Immature natural killer cell (primary cell): ENCODE data around the gene ATRN. TPM values are rescaled to one million over a fixed set of nuclear protein-coding genes. Genes with fewer than 3 reads are reported as not detected.
A peak's percentile ranks its signal among the peaks of the same experiment; 100 is the strongest.

ENCODE experiments used
- DNase-seq, 3 donors: peaks; one replicate each; pipeline ENCODE4 v3.0.0; 2022; ENCODE audit warnings: mixed read lengths in 1 of 3
- H3K27ac Mint-ChIP-seq, 6 donors: one replicate each; pipeline ENCODE4 v1.8.0; 2020; ENCODE audit warnings: mixed read lengths in 6 of 6, mild to moderate bottlenecking in 5 of 6, inconsistent platforms in 4 of 6, moderate library complexity in 3 of 6
- H3K27me3 Mint-ChIP-seq, 3 donors: one replicate each; pipeline ENCODE4 v1.8.0; 2020 to 2021; ENCODE audit warnings: low read depth in 3 of 3, mild to moderate bottlenecking in 3 of 3, mixed read lengths in 3 of 3, moderate library complexity in 3 of 3, inconsistent platforms in 1 of 3
- H3K36me3 Mint-ChIP-seq, 3 donors: one replicate each; pipeline ENCODE4 v1.8.0; 2020; ENCODE audit warnings: mixed read lengths in 3 of 3, inconsistent platforms in 2 of 3, mild to moderate bottlenecking in 2 of 3
- H3K4me1 Mint-ChIP-seq, 2 donors: one replicate each; pipeline ENCODE4 v1.8.0; 2020; ENCODE audit warnings: inconsistent platforms in 2 of 2, mild to moderate bottlenecking in 2 of 2, mixed read lengths in 2 of 2, moderate library complexity in 1 of 2
- H3K4me3 Mint-ChIP-seq, 5 donors: one replicate each; pipeline ENCODE4 v1.8.0; 2020; ENCODE audit warnings: mild to moderate bottlenecking in 5 of 5, mixed read lengths in 5 of 5, inconsistent platforms in 3 of 5, moderate library complexity in 3 of 5
- H3K9me3 Mint-ChIP-seq, 6 donors: one replicate each; pipeline ENCODE4 v1.8.0; 2020; ENCODE audit warnings: mild to moderate bottlenecking in 6 of 6, mixed read lengths in 6 of 6, inconsistent platforms in 4 of 6, moderate library complexity in 3 of 6
- polyA plus RNA-seq, 3 donors: library from polyadenylated mRNA; unstranded; fragments of 300-500 nt; fragmentation: Illumina TruSeq; gene quantifications; one replicate each; pipeline ENCODE4 v1.2.3, GENCODE V29; 2021

Gene ATRN
- polyA plus RNA-seq, 3 donors from 2014 or later = 9.4 to 15.2 (median 9.7) TPM

GRCh38 chr20:3452690-3453089, 18.1 kb upstream of the ATRN start:
- Mint-ChIP-seq H3K4me3 (no peak overlapping the region), H3K27ac (no peak overlapping the region), H3K27me3 (peaks cover 0 to 7% (median 3%) of the 10 kb centered on the region in 3 donors), H3K36me3 (no peaks in the 10 kb centered on the region), H3K4me1 (no peaks in the 10 kb centered on the region), H3K9me3 (no peaks in the 10 kb centered on the region)
- DNase-seq = no peak

GRCh38 chr20:3454831-3455230, 16.0 kb upstream of the ATRN start:
- Mint-ChIP-seq H3K4me1 (no peaks in the 10 kb centered on the region), H3K36me3 (no peaks in the 10 kb centered on the region), H3K4me3 (no peak overlapping the region), H3K27me3 (peaks cover 0 to 9% (median 3%) of the 10 kb centered on the region in 3 donors), H3K9me3 (no peaks in the 10 kb centered on the region), H3K27ac (no peak overlapping the region)
- no peak for DNase-seq

DNA sequence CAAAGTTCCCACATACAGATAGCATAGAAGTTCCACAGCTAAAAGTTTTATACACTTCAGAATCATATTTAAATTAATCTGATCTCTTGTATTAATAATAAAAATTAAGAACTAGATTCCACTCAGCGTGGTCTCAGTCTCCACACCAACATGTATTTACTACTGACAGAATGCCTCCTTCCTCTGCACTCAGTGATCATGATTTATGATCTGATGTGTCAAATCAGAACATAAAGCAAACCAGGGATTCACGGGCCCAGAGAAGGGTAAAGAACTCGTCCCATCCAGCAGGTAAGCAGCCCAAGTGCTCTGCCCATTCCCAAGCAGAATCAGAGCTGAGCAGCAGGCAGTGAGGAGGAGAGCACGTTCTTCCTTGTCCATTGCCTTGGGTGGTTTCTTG, 14.2 kb upstream of the ATRN start:
- H3K27ac Mint-ChIP-seq = no peak overlapping the region
- H3K4me3 Mint-ChIP-seq = no peak overlapping the region
- H3K36me3 Mint-ChIP-seq = no peaks in the 10 kb centered on the region
- no peak for DNase-seq
- peaks cover 0 to 12% (median 3%) of the 10 kb centered on the region in 3 donors for H3K27me3 Mint-ChIP-seq
- no peaks in the 10 kb centered on the region for H3K4me1 Mint-ChIP-seq
- no peaks in the 10 kb centered on the region for H3K9me3 Mint-ChIP-seq

DNA sequence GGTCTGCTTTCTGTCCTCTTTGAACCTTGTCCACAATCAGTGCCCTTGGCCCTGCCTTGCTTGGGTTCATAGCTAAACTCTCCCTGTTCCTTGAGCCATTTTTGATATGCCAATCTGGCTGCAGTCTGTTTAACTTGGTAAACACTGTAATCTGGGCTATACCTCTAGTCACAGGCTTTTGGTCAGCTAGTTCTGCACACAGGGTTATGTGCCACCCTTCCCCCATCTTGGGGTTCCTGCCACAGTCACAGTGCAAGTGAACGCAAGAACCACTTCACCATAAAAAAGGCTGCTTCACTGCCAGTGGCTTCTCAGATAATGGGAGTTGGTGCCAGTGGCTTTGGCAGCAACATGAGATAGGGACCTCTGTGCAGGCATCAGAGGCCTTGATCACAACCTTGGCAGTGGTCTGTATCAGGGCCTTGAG, 10.9 kb upstream of the ATRN start:
- DNase-seq = no peak
- Mint-ChIP-seq H3K4me1 (no peaks in the 10 kb centered on the region), H3K27me3 (peaks cover 0 to 12% (median 2%) of the 10 kb centered on the region in 3 donors), H3K27ac (no peak overlapping the region), H3K4me3 (no peak overlapping the region), H3K9me3 (no peaks in the 10 kb centered on the region), H3K36me3 (no peaks in the 10 kb centered on the region)

- H3K4me3 Mint-ChIP-seq = no peak overlapping the region
- H3K9me3 Mint-ChIP-seq = no peaks in the 10 kb centered on the region
- no peaks in the 10 kb centered on the region for H3K4me1 Mint-ChIP-seq
- H3K27ac Mint-ChIP-seq = no peak overlapping the region
- no peaks in the 10 kb centered on the region for H3K36me3 Mint-ChIP-seq
- DNase-seq = no peak
- H3K27me3 Mint-ChIP-seq = peaks cover 0 to 13% (median 2%) of the 10 kb centered on the region in 3 donors
These were observed 9.5 kb upstream of the ATRN start for GRCh38 chr20:3461211-3461771.

GRCh38 chr20:3461911-3462677, 8.7 kb upstream of the ATRN start:
- no peaks in the 10 kb centered on the region for H3K4me1 Mint-ChIP-seq
- H3K27me3 Mint-ChIP-seq = peaks cover 0 to 13% (median 2%) of the 10 kb centered on the region in 3 donors
- no peaks in the 10 kb centered on the region for H3K36me3 Mint-ChIP-seq
- no peak for DNase-seq
- no peak overlapping the region for H3K4me3 Mint-ChIP-seq
- H3K27ac Mint-ChIP-seq = no peak overlapping the region
- no peaks in the 10 kb centered on the region for H3K9me3 Mint-ChIP-seq

DNA sequence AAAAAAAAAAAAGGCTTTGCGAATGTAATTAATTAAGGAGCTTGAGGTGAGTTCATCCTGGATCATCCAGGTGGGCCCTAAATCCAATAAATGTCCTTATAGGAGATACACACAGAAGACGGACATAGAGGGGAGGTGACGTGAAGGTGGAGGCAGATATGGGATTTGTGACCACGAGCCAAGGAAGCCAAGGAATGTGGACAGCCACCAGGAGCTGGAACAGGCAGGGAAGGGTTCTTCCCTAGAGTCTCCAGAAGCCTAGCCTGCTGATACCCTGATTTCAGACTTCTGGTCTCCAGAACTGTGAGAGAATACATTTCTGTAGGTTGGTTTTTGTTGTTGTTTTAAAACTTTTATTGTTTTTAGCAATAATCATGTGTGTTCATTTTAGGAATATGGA, 6.7 kb upstream of the ATRN start:
- no peak overlapping the region for H3K4me3 Mint-ChIP-seq
- DNase-seq = no peak
- H3K36me3 Mint-ChIP-seq = no peaks in the 10 kb centered on the region
- H3K4me1 Mint-ChIP-seq = no peaks in the 10 kb centered on the region
- peaks cover 0 to 13% (median 2%) of the 10 kb centered on the region in 3 donors for H3K27me3 Mint-ChIP-seq
- H3K27ac Mint-ChIP-seq = no peak overlapping the region
- no peaks in the 10 kb centered on the region for H3K9me3 Mint-ChIP-seq

GRCh38 chr20:3465301-3465700, 5.5 kb upstream of the ATRN start:
- peaks cover 4 to 5% of the 10 kb centered on the region in 2 donors for H3K4me1 Mint-ChIP-seq
- H3K27ac Mint-ChIP-seq = no peak overlapping the region
- peaks cover 3 to 12% (median 3%) of the 10 kb centered on the region in 3 donors for H3K27me3 Mint-ChIP-seq
- no peaks in the 10 kb centered on the region for H3K36me3 Mint-ChIP-seq
- no peak overlapping the region for H3K4me3 Mint-ChIP-seq
- no peak for DNase-seq
- no peaks in the 10 kb centered on the region for H3K9me3 Mint-ChIP-seq

- Mint-ChIP-seq H3K27ac (peak overlapping the region; percentile 74 to 88 (median 80)), H3K9me3 (no peaks in the 10 kb centered on the region), H3K4me3 (peak overlapping the region; percentile 91 to 97 (median 93)), H3K36me3 (no peaks in the 10 kb centered on the region), H3K27me3 (peaks cover 9 to 12% (median 11%) of the 10 kb centered on the region in 3 donors), H3K4me1 (peaks cover 34 to 36% of the 10 kb centered on the region in 2 donors)
- DNase-seq = no peak
These were observed 601 bp upstream of the ATRN start for GRCh38 chr20:3470208-3470626.

GRCh38 chr20:3471397-3472021, 691 bp downstream of the ATRN start:
- Mint-ChIP-seq H3K4me1 (peaks cover 34 to 36% of the 10 kb centered on the region in 2 donors), H3K36me3 (no peaks in the 10 kb centered on the region), H3K27ac (peak overlapping the region; percentile 3 to 91 (median 84)), H3K9me3 (no peaks in the 10 kb centered on the region), H3K4me3 (peak overlapping the region; percentile 91 to 97 (median 93)), H3K27me3 (peaks cover 8 to 11% (median 9%) of the 10 kb centered on the region in 3 donors)
- no peak for DNase-seq

DNA sequence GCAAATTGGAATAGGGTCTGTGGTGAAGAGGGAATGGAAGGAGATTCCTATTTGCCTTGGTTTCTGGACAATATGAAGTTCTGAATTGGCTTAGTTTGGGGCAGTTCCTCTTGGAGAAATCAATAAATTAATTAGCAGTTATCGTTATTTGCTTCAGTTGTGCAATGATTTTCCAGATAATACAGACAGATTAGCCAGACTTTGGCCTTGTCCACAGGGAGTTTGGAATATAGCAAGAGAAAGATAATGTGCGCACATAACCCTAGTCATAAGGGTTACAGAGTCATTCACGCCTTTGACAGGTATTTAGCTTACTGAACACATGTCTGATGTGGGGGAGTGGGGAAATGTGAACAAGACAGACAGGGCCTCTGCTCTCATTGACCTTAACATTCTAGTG, 1.3 kb downstream of the ATRN start:
- Mint-ChIP-seq H3K27me3 (peaks cover 8 to 11% (median 9%) of the 10 kb centered on the region in 3 donors), H3K36me3 (no peaks in the 10 kb centered on the region), H3K27ac (peak overlapping the region in 4 of 6 donors; percentile 37 to 91 (median 73)), H3K4me1 (peaks cover 34 to 36% of the 10 kb centered on the region in 2 donors), H3K4me3 (peak overlapping the region; percentile 91 to 97 (median 93)), H3K9me3 (no peaks in the 10 kb centered on the region)
- DNase-seq = no peak

- peaks cover 8 to 11% (median 9%) of the 10 kb centered on the region in 3 donors for H3K27me3 Mint-ChIP-seq
- no peak overlapping the region for H3K27ac Mint-ChIP-seq
These were observed 2.5 kb downstream of the ATRN start for GRCh38 chr20:3473324-3473723.

DNA sequence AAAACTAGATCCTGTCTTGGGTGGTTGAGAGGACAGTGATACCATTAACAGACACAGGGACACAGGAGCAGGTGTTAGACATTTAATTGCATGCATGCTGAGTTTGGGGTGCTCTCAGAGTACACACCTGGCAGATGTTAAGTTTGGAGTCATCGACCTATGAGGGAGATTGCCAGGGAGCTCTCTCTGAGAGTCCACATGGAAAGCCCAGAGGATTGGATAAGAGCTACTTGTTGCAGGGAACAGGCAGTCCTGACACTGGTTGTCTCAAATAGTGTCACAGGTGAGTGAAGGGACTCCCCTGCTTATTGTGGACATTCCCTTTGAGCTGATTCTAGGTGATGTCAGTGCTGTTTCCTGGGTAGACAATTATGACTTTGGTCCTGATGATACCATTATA, 3.1 kb downstream of the ATRN start:
- DNase-seq = no peak
- Mint-ChIP-seq H3K36me3 (no peaks in the 10 kb centered on the region), H3K27ac (peak overlapping the region in 1 of 6 donors; percentile 37), H3K27me3 (peaks cover 8 to 11% (median 9%) of the 10 kb centered on the region in 3 donors), H3K4me3 (peak overlapping the region in 4 of 5 donors; percentile 11 to 92 (median 23)), H3K4me1 (peaks cover 34 to 40% of the 10 kb centered on the region in 2 donors), H3K9me3 (no peaks in the 10 kb centered on the region)

More at GRCh38 chr20:3473324-3473723, 2.5 kb downstream of the ATRN start:
- Mint-ChIP-seq H3K9me3 (no peaks in the 10 kb centered on the region), H3K4me3 (peak overlapping the region in 4 of 5 donors; percentile 15 to 93 (median 57)), H3K4me1 (peaks cover 34 to 40% of the 10 kb centered on the region in 2 donors), H3K36me3 (no peaks in the 10 kb centered on the region)
- no peak for DNase-seq
